CD4-positive, alpha-beta T cell treated with Interleukin-1 beta for 1 hour (primary cell): Measurements from ENCODE around the gene ADTRP.
"Not testable (repeated sequence)": the region's sequence is repeated elsewhere in the genome, so short reads cannot be mapped to it uniquely, and the experiment has no call there.

ENCODE experiments used
- DNase-seq, 2 donors: peaks; one replicate each; pipeline ENCODE4 v3.0.0-alpha.2; 2020 to 2022

The ADTRP gene

GRCh38 chr6:11802886-11803590 lies 24.4 kb upstream of the ADTRP start:
- no peak for DNase-seq

- not testable (repeated sequence) for DNase-seq
Observed at GRCh38 chr6:11800531-11800930, 21.9 kb upstream of the ADTRP start.

DNA sequence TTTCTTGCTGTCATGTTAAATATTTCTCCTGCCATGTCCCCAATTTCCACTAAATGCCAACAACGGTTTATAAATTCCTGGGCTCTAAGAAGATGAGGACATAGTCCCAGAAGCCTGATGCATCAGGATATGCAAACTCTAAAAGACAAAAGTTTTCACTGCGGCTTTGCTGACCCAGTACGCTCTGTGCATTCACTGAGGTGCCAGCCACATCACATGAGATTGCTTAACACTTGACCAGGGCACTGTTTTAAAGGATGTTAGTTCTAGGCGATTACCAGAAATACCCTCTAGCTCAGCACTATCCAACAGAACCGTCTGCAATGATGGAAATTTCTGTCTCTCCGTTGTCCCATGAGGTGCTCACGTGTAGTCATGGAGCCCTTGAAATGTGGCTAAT lies 19.9 kb upstream of the ADTRP start:
- DNase-seq = no peak

DNA sequence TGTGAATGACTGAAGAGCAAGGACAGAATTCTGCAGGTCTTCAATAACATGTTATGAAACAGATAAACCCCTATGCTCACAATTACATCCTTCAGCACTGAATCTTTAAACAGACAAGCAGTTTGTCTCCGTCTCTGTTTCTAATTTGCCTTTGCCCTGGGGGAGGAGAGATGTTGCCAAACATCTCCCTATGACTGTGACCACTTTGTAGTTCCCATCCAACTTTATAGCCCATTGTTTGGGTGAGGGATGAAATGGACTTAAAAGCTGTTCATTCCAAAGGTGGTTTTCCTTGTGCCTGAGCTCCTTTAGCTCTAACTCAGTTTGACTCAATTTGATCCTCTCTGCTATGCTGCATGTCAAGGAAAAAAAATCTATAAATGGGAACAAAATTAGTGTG lies 19.5 kb upstream of the ADTRP start:
- no peak for DNase-seq

GRCh38 chr6:11796829-11797228 lies 18.2 kb upstream of the ADTRP start:
- DNase-seq = no peak

DNA sequence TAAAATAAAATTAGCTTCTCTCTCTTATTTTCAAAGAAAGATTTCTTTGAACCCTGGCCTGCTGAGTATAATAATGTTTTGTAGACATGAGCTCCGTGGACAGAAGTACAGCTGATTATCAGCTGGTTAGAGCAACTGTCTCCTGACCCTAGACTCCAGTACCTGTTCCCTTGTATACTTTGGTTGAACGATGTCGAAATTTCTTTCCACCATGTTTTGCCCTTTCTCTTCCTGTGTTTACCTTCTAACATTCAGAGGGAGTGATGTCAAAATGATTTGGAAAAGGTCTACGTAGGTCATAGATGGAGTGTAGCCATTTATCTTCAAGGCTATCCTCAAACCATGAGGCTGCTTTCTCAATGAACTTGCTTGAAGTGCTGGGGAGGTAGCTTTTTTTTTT lies 16.8 kb upstream of the ADTRP start:
- DNase-seq = no peak

DNA sequence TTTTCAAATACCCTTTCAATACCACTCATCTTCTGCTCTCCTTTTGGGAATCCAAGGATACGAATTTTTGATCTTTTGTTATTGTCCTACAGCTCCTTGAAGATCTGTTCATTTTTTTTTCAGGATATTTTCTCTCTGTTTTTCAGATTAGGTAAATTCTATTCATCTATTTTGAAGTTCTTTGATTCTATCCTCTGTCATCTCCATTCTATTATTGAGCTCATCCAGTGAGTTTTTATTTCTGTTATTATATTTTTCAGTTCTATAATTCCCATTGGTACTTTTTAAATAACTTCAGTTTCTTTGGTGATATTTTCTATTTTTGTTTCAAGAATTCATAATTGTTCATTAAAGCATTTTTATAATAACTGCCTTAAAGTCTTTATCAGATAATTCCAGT lies 14.7 kb upstream of the ADTRP start:
- no peak for DNase-seq

GRCh38 chr6:11791354-11792107 lies 12.9 kb upstream of the ADTRP start:
- DNase-seq = no peak

- no peak for DNase-seq
Observed at GRCh38 chr6:11789744-11790143, 11.1 kb upstream of the ADTRP start.

DNA sequence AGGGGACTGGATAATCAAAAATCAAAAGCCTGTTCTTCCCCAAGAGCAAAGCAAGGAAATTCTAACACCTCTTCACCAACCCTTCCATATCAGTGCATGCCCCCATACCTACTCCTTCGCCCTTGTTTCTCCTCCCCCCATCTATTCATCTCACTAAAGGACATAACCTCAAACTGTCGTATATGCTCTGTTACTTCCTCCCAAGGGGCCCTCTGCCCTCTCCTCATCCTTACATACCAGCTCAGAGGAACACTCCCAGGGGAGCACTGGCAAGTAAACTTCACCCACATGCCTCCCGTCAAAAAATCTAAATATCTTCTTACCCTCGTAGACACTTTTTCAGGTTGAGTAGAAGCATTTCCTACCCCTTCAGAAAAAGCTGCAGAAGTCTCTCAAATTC lies 9.4 kb upstream of the ADTRP start:
- DNase-seq = no peak

DNA sequence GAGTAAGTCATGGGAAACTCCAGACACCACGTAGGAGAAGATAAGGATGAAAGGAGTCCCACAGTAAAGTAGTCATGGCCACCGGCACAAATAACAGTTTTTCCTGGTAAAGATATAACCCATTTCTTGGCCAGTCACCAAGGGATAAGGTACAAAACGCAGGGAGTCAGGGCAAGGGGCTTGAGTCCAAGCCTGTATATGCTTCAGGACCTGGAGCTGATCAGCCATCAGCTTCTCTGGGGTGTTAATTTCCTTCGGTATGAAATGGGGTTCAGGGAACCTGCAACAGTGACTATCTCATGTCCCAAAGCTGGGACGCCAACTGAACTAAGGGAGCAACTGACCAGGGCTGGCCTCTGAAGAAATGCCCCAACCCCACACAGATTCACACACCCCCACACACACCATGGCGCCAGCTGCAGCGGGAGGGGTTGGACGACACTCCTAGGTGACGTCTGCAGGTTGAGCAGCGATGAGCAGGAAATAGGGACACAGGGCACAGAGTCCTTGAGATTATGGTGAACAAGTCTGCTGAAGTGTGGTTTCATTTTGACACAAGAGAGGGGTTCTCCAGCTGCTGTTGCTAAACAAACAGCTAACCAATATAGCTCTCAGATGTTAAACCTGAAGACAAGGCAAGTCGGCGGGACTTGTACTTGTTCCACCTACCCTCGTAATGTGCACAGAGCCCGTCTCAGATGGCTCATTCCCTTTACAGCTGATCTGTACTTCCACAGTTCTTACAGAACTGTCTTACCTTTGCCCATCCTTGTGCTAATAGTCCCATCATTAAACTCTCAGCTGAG lies 7.4 kb upstream of the ADTRP start:
- DNase-seq = peak; percentile 3 to 44

- no peak for DNase-seq
Observed at GRCh38 chr6:11785415-11785773, 6.8 kb upstream of the ADTRP start.

DNA sequence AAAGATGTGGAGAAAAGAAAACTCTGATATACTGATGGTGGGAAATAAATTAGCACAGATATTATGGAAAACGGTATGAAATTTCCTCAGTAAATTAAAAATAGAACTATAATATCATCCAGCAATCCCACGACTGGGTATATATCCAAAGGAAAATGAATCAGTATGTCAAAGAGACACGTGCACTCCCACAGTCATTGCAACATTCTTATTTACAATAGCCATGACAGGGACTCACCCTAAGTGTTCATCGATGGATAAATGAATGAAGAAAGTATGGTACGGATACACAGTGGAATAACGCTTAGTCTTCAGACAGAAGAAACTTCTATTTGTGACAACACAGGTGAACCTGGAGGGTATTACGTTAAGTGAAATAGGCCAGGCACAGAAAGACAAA lies 5.7 kb upstream of the ADTRP start:
- DNase-seq = no peak

GRCh38 chr6:11783524-11784064 lies 5.0 kb upstream of the ADTRP start:
- DNase-seq = no peak

GRCh38 chr6:11782524-11782923 lies 3.9 kb upstream of the ADTRP start:
- DNase-seq = no peak

DNA sequence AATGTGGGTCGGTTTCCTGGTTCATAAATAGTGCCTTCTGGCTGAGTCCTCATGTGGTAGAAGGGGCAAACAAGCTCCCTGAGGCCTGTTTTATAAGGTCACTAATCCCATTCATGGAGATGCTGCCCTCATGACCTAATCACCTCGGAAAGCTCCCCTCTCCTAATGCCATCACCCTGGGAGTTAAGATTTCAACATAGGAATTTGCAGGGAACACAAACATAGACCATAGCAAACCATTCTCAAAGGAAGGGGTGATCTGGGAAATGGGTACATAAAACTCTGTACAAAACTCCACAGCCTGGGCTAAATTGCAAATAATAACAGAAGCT lies 1.5 kb upstream of the ADTRP start:
- no peak for DNase-seq

DNA sequence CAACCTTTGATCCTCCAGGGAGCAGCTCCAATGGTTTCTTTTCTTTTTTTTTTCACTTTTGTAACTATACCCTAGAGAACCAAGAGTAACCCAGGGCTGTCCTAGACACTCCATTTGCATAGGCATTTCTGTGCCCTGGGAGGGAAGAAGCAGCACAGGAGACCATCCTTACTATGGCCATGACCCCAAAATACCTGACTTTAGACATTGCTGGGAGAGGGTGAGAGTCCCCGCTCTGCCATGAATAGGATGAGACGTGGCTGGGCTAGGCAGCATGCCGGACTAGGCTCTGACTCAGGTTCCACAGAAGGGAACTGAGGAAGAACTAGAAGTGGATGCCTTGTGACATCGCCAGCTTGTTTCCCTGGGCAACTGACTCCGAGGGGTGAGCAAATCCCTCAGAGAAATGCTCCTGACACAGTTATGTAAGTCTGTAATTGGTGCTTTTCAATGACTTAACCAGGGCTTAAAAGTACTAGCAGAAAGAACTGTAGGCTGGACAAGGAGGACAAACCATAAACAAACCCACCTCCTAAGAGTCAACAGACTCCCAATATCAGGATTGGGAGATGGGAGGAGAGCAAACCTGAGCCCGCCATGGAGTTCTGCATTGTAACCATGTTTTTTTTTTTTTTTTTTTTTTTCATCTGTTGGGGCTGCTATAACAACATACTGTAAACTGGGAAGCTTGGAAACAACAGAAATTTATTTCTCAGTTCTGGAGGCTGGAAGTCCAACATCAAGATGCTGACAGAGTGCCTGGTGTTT lies 910 bp upstream of the ADTRP start:
- peak in 1 of 2 donors; percentile 25 for DNase-seq

DNA sequence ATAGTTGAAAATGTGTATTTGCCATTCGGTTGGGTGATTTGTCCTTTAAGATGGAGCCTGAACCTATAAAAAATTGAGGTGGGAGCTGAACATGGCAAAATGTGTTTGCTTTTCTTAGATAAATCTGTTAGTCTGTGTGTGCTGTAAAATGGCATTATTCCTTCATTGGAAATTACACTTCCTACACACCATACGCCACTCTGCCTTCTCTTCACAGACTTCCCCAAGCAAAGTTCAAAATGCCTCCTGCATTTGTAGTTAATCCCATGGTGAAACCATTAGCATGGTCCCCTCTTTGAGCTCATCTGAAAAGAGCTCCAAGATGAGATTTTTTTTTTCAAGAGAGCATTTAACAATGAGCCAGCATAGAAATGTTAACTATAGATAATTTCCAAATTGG lies 567 bp downstream of the ADTRP start:
- DNase-seq = no peak

DNA sequence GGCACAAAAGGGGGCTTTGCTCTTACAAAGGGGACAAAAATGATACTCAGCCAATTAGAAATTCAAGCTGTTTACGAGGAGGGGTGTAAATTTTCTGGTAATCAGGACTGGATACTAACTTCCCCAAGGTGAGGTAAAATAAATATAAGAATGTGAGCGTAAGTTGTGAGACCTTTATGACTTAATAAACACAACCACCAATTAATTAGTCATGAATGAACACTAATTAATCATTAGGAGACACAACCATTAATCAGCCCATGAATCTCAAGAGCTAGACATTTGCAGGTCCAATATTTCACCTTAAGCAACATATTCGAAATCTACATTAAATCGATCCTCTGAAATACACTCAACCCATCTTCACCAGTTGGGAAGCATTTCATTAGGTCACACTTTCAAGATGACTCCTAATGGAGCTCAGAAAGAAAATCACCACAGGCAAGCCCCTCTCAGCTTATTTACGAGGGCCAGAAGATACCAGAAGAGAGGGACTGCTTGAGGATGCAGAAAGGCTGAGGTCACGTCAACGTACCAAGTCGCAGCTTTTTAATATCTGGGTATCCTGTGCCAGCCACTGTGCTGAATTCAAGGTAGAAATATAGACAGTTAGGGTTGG lies 2.7 kb downstream of the ADTRP start:
- no peak for DNase-seq

- DNase-seq = peak in 1 of 2 donors; percentile 37
Observed at GRCh38 chr6:11774426-11774825, 4.2 kb downstream of the ADTRP start.

GRCh38 chr6:11773581-11773980 lies 5.0 kb downstream of the ADTRP start:
- no peak for DNase-seq

GRCh38 chr6:11773013-11773412 lies 5.6 kb downstream of the ADTRP start:
- no peak for DNase-seq
